Activated effector memory CD4-positive, alpha-beta T cell treated with anti-CD3 and anti-CD28 coated beads, Interleukin-2, amount 50 U/mL, for 16 hours (primary cell): Measurements from ENCODE around the gene LCN9.

ENCODE experiments used
- DNase-seq: peaks from one replicate; pipeline ENCODE4 v3.0.0-alpha.2; 2020

Gene LCN9

GRCh38 chr9:135673941-135674340 lies 10.8 kb downstream of the LCN9 start:
- DNase-seq: no peak

GRCh38 chr9:135674977-135675376 lies 11.9 kb downstream of the LCN9 start:
- no peak for DNase-seq

- DNase-seq: no peak
These were observed 13.8 kb downstream of the LCN9 start for GRCh38 chr9:135676891-135677290.

GRCh38 chr9:135677641-135678168 lies 14.6 kb downstream of the LCN9 start:
- no peak for DNase-seq

GRCh38 chr9:135678236-135679017 lies 15.3 kb downstream of the LCN9 start:
- DNase-seq: no peak

- no peak for DNase-seq
These were observed 16.9 kb downstream of the LCN9 start for GRCh38 chr9:135680056-135680455.

GRCh38 chr9:135681161-135681560 lies 18.1 kb downstream of the LCN9 start:
- DNase-seq: no peak

GRCh38 chr9:135683401-135684034 lies 20.4 kb downstream of the LCN9 start:
- DNase-seq: no peak

- DNase-seq: no peak
These were observed 21.6 kb downstream of the LCN9 start for GRCh38 chr9:135684691-135685090.

GRCh38 chr9:135687216-135687615 lies 24.1 kb downstream of the LCN9 start:
- no peak for DNase-seq

- no peak for DNase-seq
These were observed 25.9 kb downstream of the LCN9 start for GRCh38 chr9:135689011-135689410.

GRCh38 chr9:135690836-135691570 lies 27.9 kb downstream of the LCN9 start:
- DNase-seq: no peak

- DNase-seq: no peak
These were observed 29.3 kb downstream of the LCN9 start for GRCh38 chr9:135692410-135692809.

- no peak for DNase-seq
These were observed 30.2 kb downstream of the LCN9 start for GRCh38 chr9:135693265-135693664.

- no peak for DNase-seq
These were observed 30.7 kb downstream of the LCN9 start for GRCh38 chr9:135693771-135694170.

- DNase-seq: no peak
These were observed 31.3 kb downstream of the LCN9 start for GRCh38 chr9:135694414-135694813.

- no peak for DNase-seq
These were observed 31.9 kb downstream of the LCN9 start for GRCh38 chr9:135695036-135695435.

GRCh38 chr9:135695642-135696041 lies 32.5 kb downstream of the LCN9 start:
- no peak for DNase-seq

- DNase-seq: no peak
These were observed 33.3 kb downstream of the LCN9 start for GRCh38 chr9:135696446-135696845.

- DNase-seq: no peak
These were observed 34.1 kb downstream of the LCN9 start for GRCh38 chr9:135697226-135697625.

GRCh38 chr9:135698236-135698635 lies 35.1 kb downstream of the LCN9 start:
- DNase-seq: no peak

GRCh38 chr9:135698767-135699166 lies 35.7 kb downstream of the LCN9 start:
- DNase-seq: no peak

- no peak for DNase-seq
These were observed 36.3 kb downstream of the LCN9 start, which contains the start of gene SOHLH1 for GRCh38 chr9:135699440-135699839. SOHLH1 (minus strand) TSS chr9:135699481; CDS start chr9:135699467, 14 bp downstream.

- DNase-seq: no peak
These were observed 37.4 kb downstream of the LCN9 start for GRCh38 chr9:135700525-135700924.
